Osteoblast (primary cell): ENCODE data around the gene WDR93. TPM values are rescaled to one million over a fixed set of nuclear protein-coding genes. Genes with fewer than 3 reads are reported as not detected.
"Not testable (repeated sequence)": the region's sequence is repeated elsewhere in the genome, so short reads cannot be mapped to it uniquely, and the experiment has no call there.

ENCODE experiments used
- DNase-seq: peaks from one replicate; pipeline ENCODE4 v3.0.0; 2011; ENCODE audit warnings: low spot score, mixed read lengths; ENCODE audit not compliant: insufficient read length; ENCODE audit errors: missing footprints
- H2AFZ ChIP-seq: 2 replicates; pipeline ENCODE4 v1.6.0; 2011; ENCODE audit warnings: mild to moderate bottlenecking, low read length
- H3K27ac ChIP-seq: 2 replicates; pipeline ENCODE4 v1.5.1; 2011; ENCODE audit warnings: mild to moderate bottlenecking, low read depth, low read length, moderate library complexity
- H3K27me3 ChIP-seq: 2 replicates; pipeline ENCODE4 v1.6.0; 2012; ENCODE audit warnings: mild to moderate bottlenecking, control low read depth, inconsistent platforms, low read length, moderate library complexity; ENCODE audit not compliant: insufficient read depth
- H3K36me3 ChIP-seq: 2 replicates; pipeline ENCODE4 v1.5.1; 2011; ENCODE audit warnings: mild to moderate bottlenecking, low read length, control low read depth, moderate library complexity; ENCODE audit not compliant: insufficient read depth
- H3K4me1 ChIP-seq: 2 replicates; pipeline ENCODE4 v1.5.1; 2011; ENCODE audit warnings: mild to moderate bottlenecking, low read length, control low read depth, moderate library complexity; ENCODE audit not compliant: insufficient read depth
- H3K4me2 ChIP-seq: 2 replicates; pipeline ENCODE4 v1.6.0; 2011; ENCODE audit warnings: mild to moderate bottlenecking, low read length; ENCODE audit not compliant: insufficient read depth
- H3K4me3 ChIP-seq: fragments of 200-600 bp; sonication (generic); 3 replicates; pipeline ENCODE4 v1.5.1; 2012; ENCODE audit warnings: mild to moderate bottlenecking, low read length, inconsistent platforms; ENCODE audit not compliant: insufficient read depth
- H3K79me2 ChIP-seq: 2 replicates; pipeline ENCODE4 v1.6.0; 2012; ENCODE audit warnings: mild to moderate bottlenecking, low read length, control low read depth, inconsistent platforms; ENCODE audit not compliant: insufficient read depth
- H3K9me3 ChIP-seq: 2 replicates; pipeline ENCODE4 v1.5.1; 2011; ENCODE audit warnings: low read depth, low read length, control low read depth
- H4K20me1 ChIP-seq: 2 replicates; pipeline ENCODE4 v1.6.0; 2012; ENCODE audit warnings: mild to moderate bottlenecking, low read length, control low read depth; ENCODE audit not compliant: insufficient read depth
- CTCF ChIP-seq: IDR thresholded peaks from 2 replicates; pipeline ENCODE4 v1.5.1; 2011; ENCODE audit warnings: mild to moderate bottlenecking, low read depth, low read length, moderate library complexity; ENCODE audit errors: extremely low read depth
- total RNA-seq: library from RNA; depleted of rRNA; stranded (reverse); fragments of >200 nt; gene quantifications from 2 replicates; pipeline ENCODE4 v1.2.3, GENCODE V29; 2012

Gene WDR93
- total RNA-seq, 1 donor: 0.36 TPM

- Histone ChIP-seq H3K36me3 (peaks cover 13% of the 10 kb centered on the region), H2AFZ (no peak overlapping the region), H4K20me1 (peaks cover 4% of the 10 kb centered on the region), H3K4me3 (no peak overlapping the region), H3K27ac (no peak overlapping the region), H3K27me3 (no peaks in the 10 kb centered on the region), H3K9me3 (no peaks in the 10 kb centered on the region), H3K4me2 (no peak overlapping the region), H3K4me1 (peaks cover 21% of the 10 kb centered on the region), H3K79me2 (no peaks in the 10 kb centered on the region)
- peak; percentile 56 for DNase-seq
- no peak for TF ChIP-seq CTCF
Observed at GRCh38 chr15:89780601-89781000, 90.0 kb downstream of the WDR93 start.

GRCh38 chr15:89781055-89781454, 90.4 kb downstream of the WDR93 start:
- peak; percentile 76 for DNase-seq
- Histone ChIP-seq H3K4me3 (no peak overlapping the region), H3K36me3 (peaks cover 16% of the 10 kb centered on the region), H3K27ac (no peak overlapping the region), H3K4me1 (peaks cover 21% of the 10 kb centered on the region), H3K79me2 (no peaks in the 10 kb centered on the region), H4K20me1 (peaks cover 4% of the 10 kb centered on the region), H3K27me3 (no peaks in the 10 kb centered on the region), H3K9me3 (no peaks in the 10 kb centered on the region), H3K4me2 (no peak overlapping the region), H2AFZ (no peak overlapping the region)
- TF ChIP-seq CTCF: no peak

- H3K27ac ChIP-seq: peak overlapping the region; percentile 19
- no peaks in the 10 kb centered on the region for H3K79me2 ChIP-seq
- H3K4me2 ChIP-seq: peak overlapping the region; percentile 55
- peaks cover 22% of the 10 kb centered on the region for H3K36me3 ChIP-seq
- H4K20me1 ChIP-seq: peaks cover 4% of the 10 kb centered on the region
- no peak overlapping the region for H3K4me3 ChIP-seq
- no peak for TF ChIP-seq CTCF
- peaks cover 13% of the 10 kb centered on the region for H3K4me1 ChIP-seq
- H3K9me3 ChIP-seq: no peaks in the 10 kb centered on the region
- H3K27me3 ChIP-seq: no peaks in the 10 kb centered on the region
- DNase-seq: peak; percentile 95
- no peak overlapping the region for H2AFZ ChIP-seq
Observed at GRCh38 chr15:89781891-89782618, 91.4 kb downstream of the WDR93 start.

GRCh38 chr15:89782619-89782950, 92.0 kb downstream of the WDR93 start:
- peaks cover 10% of the 10 kb centered on the region for H3K4me1 ChIP-seq
- peak overlapping the region; percentile 55 for H3K4me2 ChIP-seq
- peaks cover 27% of the 10 kb centered on the region for H3K36me3 ChIP-seq
- H4K20me1 ChIP-seq, H3K4me3 ChIP-seq, H2AFZ ChIP-seq, H3K27me3 ChIP-seq, DNase-seq, H3K79me2 ChIP-seq, H3K9me3 ChIP-seq: not testable (repeated sequence)
- H3K27ac ChIP-seq: peak overlapping the region; percentile 19
